Activated T-cell treated with anti-CD3 and anti-CD28 coated beads, Interleukin-2, amount 50 U/mL, for 1 hour (primary cell): ENCODE measurements around the gene CPNE5.

Source experiments
- DNase-seq: peaks from one replicate; pipeline ENCODE4 v3.0.0-alpha.2; 2020

CPNE5 gene

GRCh38 chr6:36758516-36759147 lies 80.6 kb downstream of the CPNE5 start:
- no peak for DNase-seq

- DNase-seq = no peak
These were observed 81.2 kb downstream of the CPNE5 start for GRCh38 chr6:36757943-36758508.

- no peak for DNase-seq
These were observed 82.0 kb downstream of the CPNE5 start for GRCh38 chr6:36757206-36757605.

GRCh38 chr6:36756786-36757185 lies 82.5 kb downstream of the CPNE5 start:
- DNase-seq = no peak

GRCh38 chr6:36755435-36756348 lies 83.6 kb downstream of the CPNE5 start:
- peak; percentile 64 for DNase-seq

GRCh38 chr6:36754582-36755434 lies 84.4 kb downstream of the CPNE5 start:
- DNase-seq = no peak

- DNase-seq = no peak
These were observed 85.4 kb downstream of the CPNE5 start for GRCh38 chr6:36753671-36754405.

GRCh38 chr6:36752886-36753506 lies 86.2 kb downstream of the CPNE5 start:
- no peak for DNase-seq

- DNase-seq = no peak
These were observed 86.9 kb downstream of the CPNE5 start for GRCh38 chr6:36752187-36752885.

- no peak for DNase-seq
These were observed 87.4 kb downstream of the CPNE5 start for GRCh38 chr6:36751833-36752186.

GRCh38 chr6:36751091-36751490 lies 88.2 kb downstream of the CPNE5 start:
- DNase-seq = no peak

GRCh38 chr6:36749829-36750489 lies 89.3 kb downstream of the CPNE5 start:
- DNase-seq = no peak

- no peak for DNase-seq
These were observed 93.0 kb downstream of the CPNE5 start for GRCh38 chr6:36746251-36746650.

GRCh38 chr6:36745836-36746235 lies 93.4 kb downstream of the CPNE5 start:
- no peak for DNase-seq

GRCh38 chr6:36745283-36745682 lies 94.0 kb downstream of the CPNE5 start:
- DNase-seq = no peak

GRCh38 chr6:36744304-36744673 lies 95.0 kb downstream of the CPNE5 start:
- no peak for DNase-seq

- DNase-seq = no peak
These were observed 95.5 kb downstream of the CPNE5 start for GRCh38 chr6:36743538-36744303.

- DNase-seq = no peak
These were observed 96.2 kb downstream of the CPNE5 start for GRCh38 chr6:36743032-36743431.

- no peak for DNase-seq
These were observed 97.1 kb downstream of the CPNE5 start for GRCh38 chr6:36742146-36742545.

- DNase-seq = no peak
These were observed 98.4 kb downstream of the CPNE5 start for GRCh38 chr6:36740818-36741179.
